Vagina (tissue), 2 donors: ENCODE data around the gene BIVM. TPM values are rescaled to one million over a fixed set of nuclear protein-coding genes. Genes with fewer than 3 reads are reported as not detected.

Experiments
- DNase-seq, 2 donors: peaks; one replicate each; pipeline ENCODE4 v3.0.0-alpha.2; 2017; ENCODE audit errors: extremely low spot score in 2 of 2
- H3K27ac ChIP-seq: fragments of 200-600 bp; sonication (generic); one replicate; pipeline ENCODE4 v1.5.1; 2019
- H3K27me3 ChIP-seq: fragments of 200-600 bp; sonication (generic); one replicate; pipeline ENCODE4 v1.5.1; 2019
- H3K36me3 ChIP-seq, 2 donors: fragments of 200-600 bp; sonication (generic); one replicate each; pipeline ENCODE4 v1.5.1; 2017 to 2019
- H3K4me1 ChIP-seq: fragments of 200-600 bp; sonication (generic); one replicate; pipeline ENCODE4 v1.5.1; 2019
- H3K4me3 ChIP-seq, 2 donors: fragments of 200-600 bp; sonication (generic); 1 replicate in 1 of 2; 2 replicates in 1 of 2; pipeline ENCODE4 v1.5.1; 2016 to 2019
- H3K9me3 ChIP-seq: fragments of 200-600 bp; sonication (generic); one replicate; pipeline ENCODE4 v1.5.1; 2019
- POLR2A ChIP-seq, 2 donors: fragments of 450-650 bp; IDR thresholded peaks; one replicate each; pipeline ENCODE4 v1.6.1; 2017; ENCODE audit warnings: antibody characterized with exemption in 2 of 2, mild to moderate bottlenecking in 2 of 2, moderate library complexity in 2 of 2
- POLR2AphosphoS5 ChIP-seq, 2 donors: sonication (generic); formaldehyde crosslinking; IDR thresholded peaks; one replicate each; pipeline ENCODE4 v1.9.0; 2017; ENCODE audit warnings: antibody characterized with exemption in 2 of 2, mild to moderate bottlenecking in 2 of 2, low read depth in 1 of 2; ENCODE audit not compliant: insufficient read depth in 1 of 2
- intact Hi-C: fragments of 100-400 bp; cut with DNase I; formaldehyde crosslinking; loops from one replicate; pipeline ENCODE4 v1.15.1; 2023
- total RNA-seq: library from RNA; depleted of rRNA; stranded (reverse); fragments of >200 nt; gene quantifications from one replicate; pipeline ENCODE4 v1.2.3, GENCODE V29; 2016
- TF ChIP-seq, protein P1 (sequence below), 3 experiments: fragments of 450-650 bp in 2 of 3; fragments of 200-600 bp in 1 of 3; sonication (generic) in 1 of 3; IDR thresholded peaks; one replicate each; pipeline ENCODE4 v1.5.1; 2017 to 2019; ENCODE audit warnings: antibody characterized with exemption in 3 of 3, mild to moderate bottlenecking in 2 of 3, moderate library complexity in 2 of 3

BIVM gene
- total RNA-seq, 1 donor from 2014 or later, result 12.3 TPM

DNA sequence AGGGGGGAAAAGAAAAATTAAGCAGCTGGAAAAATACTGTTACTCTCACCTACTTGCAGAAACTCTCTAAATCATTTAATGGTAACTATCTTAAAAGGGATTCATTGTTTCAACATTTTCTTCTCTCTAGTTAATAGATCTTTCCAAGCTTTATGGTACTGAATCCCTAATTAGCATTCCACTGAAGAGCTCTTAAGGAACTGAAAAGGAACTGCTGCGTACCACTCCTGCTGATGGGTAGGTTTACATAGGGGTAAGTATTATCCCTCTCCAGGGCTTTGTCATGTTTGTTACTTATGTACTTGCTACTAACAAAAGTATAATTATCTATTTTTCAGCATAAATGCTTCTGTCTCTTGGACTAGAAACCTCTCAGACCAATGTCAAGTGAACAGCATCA is 37.8 kb upstream of the BIVM start:
- H3K9me3 ChIP-seq, result no peaks in the 10 kb centered on the region
- H3K27me3 ChIP-seq, result no peaks in the 10 kb centered on the region
- intact Hi-C loops, result no loop called here
- peaks cover 0 to 2% of the 10 kb centered on the region in 2 donors for H3K36me3 ChIP-seq
- TF ChIP-seq POLR2AphosphoS5 (IDR thresholded peaks at IDR 0.05; ENCODE audit: insufficient read depth in 1 of 2, low read depth in 1 of 2), result no peak
- no peak for TF ChIP-seq POLR2A (IDR thresholded peaks at IDR 0.05)
- TF ChIP-seq, protein P1, sequence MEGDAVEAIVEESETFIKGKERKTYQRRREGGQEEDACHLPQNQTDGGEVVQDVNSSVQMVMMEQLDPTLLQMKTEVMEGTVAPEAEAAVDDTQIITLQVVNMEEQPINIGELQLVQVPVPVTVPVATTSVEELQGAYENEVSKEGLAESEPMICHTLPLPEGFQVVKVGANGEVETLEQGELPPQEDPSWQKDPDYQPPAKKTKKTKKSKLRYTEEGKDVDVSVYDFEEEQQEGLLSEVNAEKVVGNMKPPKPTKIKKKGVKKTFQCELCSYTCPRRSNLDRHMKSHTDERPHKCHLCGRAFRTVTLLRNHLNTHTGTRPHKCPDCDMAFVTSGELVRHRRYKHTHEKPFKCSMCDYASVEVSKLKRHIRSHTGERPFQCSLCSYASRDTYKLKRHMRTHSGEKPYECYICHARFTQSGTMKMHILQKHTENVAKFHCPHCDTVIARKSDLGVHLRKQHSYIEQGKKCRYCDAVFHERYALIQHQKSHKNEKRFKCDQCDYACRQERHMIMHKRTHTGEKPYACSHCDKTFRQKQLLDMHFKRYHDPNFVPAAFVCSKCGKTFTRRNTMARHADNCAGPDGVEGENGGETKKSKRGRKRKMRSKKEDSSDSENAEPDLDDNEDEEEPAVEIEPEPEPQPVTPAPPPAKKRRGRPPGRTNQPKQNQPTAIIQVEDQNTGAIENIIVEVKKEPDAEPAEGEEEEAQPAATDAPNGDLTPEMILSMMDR (IDR thresholded peaks at IDR 0.05), result no peak
- H3K4me3 ChIP-seq, result no peak overlapping the region
- DNase-seq, result no peak
- H3K27ac ChIP-seq, result no peak overlapping the region
- no peaks in the 10 kb centered on the region for H3K4me1 ChIP-seq

DNA sequence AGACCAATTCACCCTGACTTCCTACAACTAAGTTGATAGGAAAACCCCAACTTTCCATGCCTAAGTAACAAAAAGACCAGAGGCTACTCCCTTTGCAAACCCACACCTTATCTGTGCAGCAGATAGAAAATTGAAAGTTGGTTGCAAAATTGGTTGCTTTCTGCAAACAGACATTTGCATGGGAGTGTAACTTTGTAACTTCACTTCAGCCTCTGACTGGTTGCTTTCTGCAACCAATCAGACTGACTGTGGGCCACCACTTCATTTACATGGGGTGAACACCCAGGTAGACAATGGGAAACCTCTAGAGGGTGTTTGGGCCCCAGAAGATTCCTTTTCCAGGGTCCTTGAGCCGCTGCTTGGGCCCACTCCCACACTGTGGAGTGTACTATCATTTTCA is 35.2 kb upstream of the BIVM start:
- no peak for DNase-seq
- TF ChIP-seq POLR2AphosphoS5 (IDR thresholded peaks at IDR 0.05; ENCODE audit: insufficient read depth in 1 of 2, low read depth in 1 of 2) (no peak), POLR2A (IDR thresholded peaks at IDR 0.05) (no peak)
- TF ChIP-seq, protein P1 (IDR thresholded peaks at IDR 0.05), result no peak
- H3K27me3 ChIP-seq, result no peaks in the 10 kb centered on the region
- no peaks in the 10 kb centered on the region for H3K4me1 ChIP-seq
- peaks cover 0 to 6% of the 10 kb centered on the region in 2 donors for H3K36me3 ChIP-seq
- H3K9me3 ChIP-seq, result no peaks in the 10 kb centered on the region
- no peak overlapping the region for H3K27ac ChIP-seq
- intact Hi-C loops, result no loop called here
- no peak overlapping the region for H3K4me3 ChIP-seq

DNA sequence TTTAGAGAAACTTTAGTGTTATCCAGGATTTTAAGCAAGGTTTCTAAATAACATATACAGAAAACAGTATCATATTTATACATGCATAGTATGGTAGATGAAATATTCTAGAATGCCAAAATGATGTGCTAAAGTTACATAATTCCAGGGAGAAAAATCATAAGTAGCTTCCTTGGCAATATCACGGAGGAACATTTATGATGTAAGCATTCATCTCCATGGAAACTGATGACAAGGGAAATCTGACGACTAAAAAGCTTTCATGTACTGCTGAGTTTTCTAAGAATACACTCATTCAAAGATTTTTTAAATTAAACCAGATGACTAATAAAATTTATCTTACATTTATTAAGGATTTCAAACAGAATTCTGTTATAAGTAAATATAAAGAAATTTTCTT is 30.0 kb upstream of the BIVM start:
- Histone ChIP-seq H3K9me3 (no peaks in the 10 kb centered on the region), H3K4me1 (peaks cover 11% of the 10 kb centered on the region), H3K4me3 (no peak overlapping the region), H3K36me3 (peaks cover 0 to 6% of the 10 kb centered on the region in 2 donors), H3K27me3 (no peaks in the 10 kb centered on the region), H3K27ac (no peak overlapping the region)
- intact Hi-C loops, result no loop called here
- TF ChIP-seq POLR2AphosphoS5 (IDR thresholded peaks at IDR 0.05; ENCODE audit: insufficient read depth in 1 of 2, low read depth in 1 of 2) (no peak), POLR2A (IDR thresholded peaks at IDR 0.05) (no peak)
- TF ChIP-seq, protein P1 (IDR thresholded peaks at IDR 0.05), result no peak
- DNase-seq, result no peak

DNA sequence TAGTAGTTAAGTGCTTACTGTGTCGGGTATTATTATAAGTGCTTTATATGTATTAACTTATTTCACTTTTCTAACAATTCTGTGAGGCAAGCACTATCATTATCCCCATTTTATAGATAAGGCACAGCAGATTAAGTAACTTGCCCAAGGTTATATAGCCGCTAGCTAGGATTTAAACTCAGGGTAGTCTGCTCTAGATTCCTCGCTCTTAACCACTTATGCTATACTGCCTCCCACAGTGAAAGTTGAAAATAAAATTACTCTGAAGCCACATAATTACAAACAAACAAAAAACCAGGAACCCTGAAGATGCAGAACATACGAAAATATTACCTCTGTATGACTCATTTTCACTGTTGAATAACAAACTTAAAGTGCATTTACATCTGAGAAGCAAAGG is 29.2 kb upstream of the BIVM start:
- no peak for DNase-seq
- Histone ChIP-seq H3K36me3 (peaks cover 0 to 6% of the 10 kb centered on the region in 2 donors), H3K4me1 (peaks cover 16% of the 10 kb centered on the region), H3K27me3 (no peaks in the 10 kb centered on the region), H3K4me3 (no peak overlapping the region), H3K27ac (no peak overlapping the region), H3K9me3 (no peaks in the 10 kb centered on the region)
- TF ChIP-seq POLR2A (IDR thresholded peaks at IDR 0.05) (no peak), POLR2AphosphoS5 (IDR thresholded peaks at IDR 0.05; ENCODE audit: insufficient read depth in 1 of 2, low read depth in 1 of 2) (no peak)
- TF ChIP-seq, protein P1 (IDR thresholded peaks at IDR 0.05), result no peak
- intact Hi-C loops, result no loop called here

DNA sequence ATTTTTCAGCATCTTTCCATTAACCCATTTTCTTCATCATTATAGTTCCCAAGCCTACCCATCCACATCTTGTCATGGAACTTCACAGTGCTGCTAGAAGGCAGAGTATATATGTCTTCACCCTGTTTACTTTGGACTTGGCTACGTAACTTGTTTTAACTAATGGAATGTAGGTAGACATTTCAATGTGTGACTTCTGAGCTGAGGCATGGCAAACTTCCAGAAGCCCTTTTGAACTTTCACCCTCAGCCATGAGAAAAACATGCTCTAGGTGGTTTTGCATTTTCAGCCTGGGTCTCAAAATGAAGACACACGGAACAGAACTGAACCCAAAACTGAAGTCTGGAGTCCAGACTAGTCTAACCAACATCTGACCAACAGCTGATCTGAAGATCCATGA is 28.5 kb upstream of the BIVM start:
- DNase-seq, result no peak
- Histone ChIP-seq H3K27ac (no peak overlapping the region), H3K36me3 (peaks cover 0 to 6% of the 10 kb centered on the region in 2 donors), H3K4me3 (no peak overlapping the region), H3K4me1 (peaks cover 16% of the 10 kb centered on the region), H3K9me3 (no peaks in the 10 kb centered on the region), H3K27me3 (no peaks in the 10 kb centered on the region)
- TF ChIP-seq POLR2AphosphoS5 (IDR thresholded peaks at IDR 0.05; ENCODE audit: insufficient read depth in 1 of 2, low read depth in 1 of 2) (no peak), POLR2A (IDR thresholded peaks at IDR 0.05) (no peak)
- TF ChIP-seq, protein P1 (IDR thresholded peaks at IDR 0.05), result no peak
- intact Hi-C loops, result no loop called here
